ENCODE measurements around the gene MIDN. TPM values are rescaled to one million over a fixed set of nuclear protein-coding genes. Genes with fewer than 3 reads are reported as not detected.

MIDN gene
- total RNA-seq, 1 donor from 2014 or later: 103 TPM

DNA sequence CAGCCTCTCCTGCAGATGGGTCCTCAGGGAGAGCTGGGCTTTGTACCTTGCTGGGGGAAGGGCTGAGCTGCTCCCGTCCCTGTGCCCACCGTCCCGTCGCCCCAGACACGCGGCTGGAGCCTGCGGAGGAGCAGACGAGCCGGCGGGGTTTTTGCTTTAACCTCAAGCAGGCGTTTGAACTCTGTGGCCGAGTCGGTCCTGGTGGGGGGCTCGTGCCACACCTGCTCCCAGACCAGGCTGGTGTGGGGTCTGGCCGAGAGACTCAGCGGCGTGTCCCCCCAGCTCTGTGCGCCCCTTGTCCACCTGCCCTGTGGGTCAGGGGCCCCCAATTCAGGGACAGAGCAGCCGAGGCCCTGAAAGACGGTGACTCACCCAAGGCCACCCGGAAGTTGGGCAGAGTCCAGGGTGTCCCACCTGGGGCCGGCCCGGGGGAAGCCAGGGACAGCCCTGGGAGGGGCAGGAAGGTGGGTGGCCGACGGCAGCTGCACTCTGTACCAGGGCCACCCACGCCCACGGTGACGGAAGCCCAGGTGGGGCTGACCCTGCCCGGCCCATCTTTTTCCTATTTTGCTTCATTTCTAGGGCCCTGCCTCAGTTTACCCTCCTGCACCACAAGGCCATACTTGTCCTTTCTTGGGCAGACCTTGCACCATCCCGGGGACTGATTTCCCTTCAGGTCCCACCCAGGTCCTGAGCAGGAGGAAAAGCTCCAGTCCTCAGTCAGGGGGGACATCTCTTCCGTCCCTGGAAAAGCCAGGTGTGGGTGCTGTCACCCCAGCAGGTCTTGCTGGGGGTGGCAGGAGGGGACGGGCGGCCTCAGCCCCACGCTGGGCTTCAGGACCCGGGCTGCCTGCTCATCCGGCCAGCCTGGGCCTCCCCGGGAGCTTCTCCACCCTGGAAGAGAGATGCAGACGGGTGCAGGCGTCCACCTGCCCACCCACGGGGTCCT is 42.6 kb downstream of the MIDN start:
- no peak overlapping the region for H3K4me3 Mint-ChIP-seq (ENCODE audit: unreplicated experiment)
- H3K27ac Mint-ChIP-seq (ENCODE audit: unreplicated experiment): no peak overlapping the region
- H3K9me3 Mint-ChIP-seq (ENCODE audit: unreplicated experiment): no peaks in the 10 kb centered on the region
- TF ChIP-seq, protein P1, sequence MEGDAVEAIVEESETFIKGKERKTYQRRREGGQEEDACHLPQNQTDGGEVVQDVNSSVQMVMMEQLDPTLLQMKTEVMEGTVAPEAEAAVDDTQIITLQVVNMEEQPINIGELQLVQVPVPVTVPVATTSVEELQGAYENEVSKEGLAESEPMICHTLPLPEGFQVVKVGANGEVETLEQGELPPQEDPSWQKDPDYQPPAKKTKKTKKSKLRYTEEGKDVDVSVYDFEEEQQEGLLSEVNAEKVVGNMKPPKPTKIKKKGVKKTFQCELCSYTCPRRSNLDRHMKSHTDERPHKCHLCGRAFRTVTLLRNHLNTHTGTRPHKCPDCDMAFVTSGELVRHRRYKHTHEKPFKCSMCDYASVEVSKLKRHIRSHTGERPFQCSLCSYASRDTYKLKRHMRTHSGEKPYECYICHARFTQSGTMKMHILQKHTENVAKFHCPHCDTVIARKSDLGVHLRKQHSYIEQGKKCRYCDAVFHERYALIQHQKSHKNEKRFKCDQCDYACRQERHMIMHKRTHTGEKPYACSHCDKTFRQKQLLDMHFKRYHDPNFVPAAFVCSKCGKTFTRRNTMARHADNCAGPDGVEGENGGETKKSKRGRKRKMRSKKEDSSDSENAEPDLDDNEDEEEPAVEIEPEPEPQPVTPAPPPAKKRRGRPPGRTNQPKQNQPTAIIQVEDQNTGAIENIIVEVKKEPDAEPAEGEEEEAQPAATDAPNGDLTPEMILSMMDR (IDR thresholded peaks at IDR 0.05): no peak
- H3K27me3 Mint-ChIP-seq (ENCODE audit: unreplicated experiment): peaks cover 2% of the 10 kb centered on the region
- H3K36me3 Mint-ChIP-seq (ENCODE audit: unreplicated experiment): no peaks in the 10 kb centered on the region
- DNase-seq (ENCODE audit: extremely low spot score, unreplicated experiment): no peak
- peaks cover 4% of the 10 kb centered on the region for H3K4me1 Mint-ChIP-seq (ENCODE audit: unreplicated experiment)

DNA sequence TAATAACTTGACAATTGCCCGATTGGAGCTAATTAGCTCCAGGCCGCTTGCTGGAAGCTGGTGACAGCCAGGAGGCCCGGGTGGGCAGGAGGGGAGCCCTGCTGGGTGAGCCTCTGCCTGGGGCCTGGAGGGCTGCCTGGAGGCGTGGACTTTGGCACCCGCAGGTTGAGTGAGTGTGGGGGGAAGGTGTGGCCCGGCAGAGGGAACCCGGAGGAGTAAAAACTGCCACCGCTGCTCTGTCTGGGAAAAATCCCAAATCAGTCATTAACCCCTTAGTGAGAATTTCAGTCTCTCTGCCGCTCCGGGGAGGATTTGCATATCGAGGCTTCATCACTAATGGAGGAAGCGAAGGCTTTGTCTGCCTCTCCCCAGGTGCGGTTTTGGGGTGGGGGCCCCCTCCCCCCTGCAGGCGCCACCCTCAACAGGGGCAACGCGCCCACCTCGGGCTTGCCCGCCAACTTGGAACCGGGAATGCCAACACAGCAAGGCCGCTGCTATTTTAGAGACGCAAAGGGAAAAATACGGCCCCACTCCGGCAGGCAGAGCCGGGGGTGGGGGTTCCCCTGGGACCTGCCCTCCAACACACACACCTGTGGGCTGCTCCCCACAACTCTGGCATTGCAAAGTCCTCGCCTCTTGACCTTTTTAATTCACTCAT is 43.5 kb downstream of the MIDN start:
- DNase-seq (ENCODE audit: extremely low spot score, unreplicated experiment): no peak
- H3K4me1 Mint-ChIP-seq (ENCODE audit: unreplicated experiment): no peaks in the 10 kb centered on the region
- no peaks in the 10 kb centered on the region for H3K9me3 Mint-ChIP-seq (ENCODE audit: unreplicated experiment)
- TF ChIP-seq, protein P1 (IDR thresholded peaks at IDR 0.05): no peak
- H3K27me3 Mint-ChIP-seq (ENCODE audit: unreplicated experiment): no peaks in the 10 kb centered on the region
- H3K36me3 Mint-ChIP-seq (ENCODE audit: unreplicated experiment): no peaks in the 10 kb centered on the region
- H3K27ac Mint-ChIP-seq (ENCODE audit: unreplicated experiment): no peak overlapping the region
- H3K4me3 Mint-ChIP-seq (ENCODE audit: unreplicated experiment): no peak overlapping the region

DNA sequence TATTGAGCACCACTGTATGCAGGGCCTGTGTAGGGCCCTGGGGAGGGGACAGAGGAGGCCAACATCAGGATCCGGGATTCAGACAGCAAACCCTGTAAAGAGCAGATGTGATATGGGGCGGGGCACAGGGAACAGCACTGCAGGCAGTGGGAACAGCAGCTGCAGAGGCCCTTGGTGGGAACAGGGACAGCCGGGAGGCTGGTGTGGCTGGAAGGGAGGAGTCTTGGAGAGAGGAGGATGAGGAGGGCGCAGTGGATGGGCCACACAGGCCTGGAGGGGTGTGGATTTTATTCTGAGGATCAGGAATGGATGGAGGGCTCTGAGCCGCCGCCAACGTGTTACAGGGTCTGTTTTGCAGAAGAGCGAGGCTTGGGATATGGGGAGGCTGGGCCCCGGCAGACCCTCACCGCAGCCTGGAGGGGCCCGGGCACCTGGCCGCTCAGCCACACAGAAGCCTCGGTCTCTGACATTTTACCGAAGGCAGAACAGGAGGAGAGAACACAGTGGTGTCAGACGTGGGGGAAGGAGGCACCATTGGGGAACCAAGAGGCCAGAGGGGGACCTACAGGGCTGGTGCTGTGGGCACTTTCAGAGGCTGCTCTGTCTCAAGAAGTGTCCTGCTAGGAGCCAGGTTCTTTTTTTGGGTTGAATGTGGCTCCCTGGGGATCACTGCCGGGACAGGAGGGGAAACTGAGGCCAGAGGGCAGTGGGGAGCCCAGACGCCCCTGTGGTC is 44.2 kb downstream of the MIDN start:
- TF ChIP-seq, protein P1 (IDR thresholded peaks at IDR 0.05): no peak
- no peak for DNase-seq (ENCODE audit: extremely low spot score, unreplicated experiment)
- Mint-ChIP-seq H3K4me1 (ENCODE audit: unreplicated experiment) (no peaks in the 10 kb centered on the region), H3K4me3 (ENCODE audit: unreplicated experiment) (no peak overlapping the region), H3K36me3 (ENCODE audit: unreplicated experiment) (no peaks in the 10 kb centered on the region), H3K9me3 (ENCODE audit: unreplicated experiment) (no peaks in the 10 kb centered on the region), H3K27ac (ENCODE audit: unreplicated experiment) (no peak overlapping the region), H3K27me3 (ENCODE audit: unreplicated experiment) (no peaks in the 10 kb centered on the region)

DNA sequence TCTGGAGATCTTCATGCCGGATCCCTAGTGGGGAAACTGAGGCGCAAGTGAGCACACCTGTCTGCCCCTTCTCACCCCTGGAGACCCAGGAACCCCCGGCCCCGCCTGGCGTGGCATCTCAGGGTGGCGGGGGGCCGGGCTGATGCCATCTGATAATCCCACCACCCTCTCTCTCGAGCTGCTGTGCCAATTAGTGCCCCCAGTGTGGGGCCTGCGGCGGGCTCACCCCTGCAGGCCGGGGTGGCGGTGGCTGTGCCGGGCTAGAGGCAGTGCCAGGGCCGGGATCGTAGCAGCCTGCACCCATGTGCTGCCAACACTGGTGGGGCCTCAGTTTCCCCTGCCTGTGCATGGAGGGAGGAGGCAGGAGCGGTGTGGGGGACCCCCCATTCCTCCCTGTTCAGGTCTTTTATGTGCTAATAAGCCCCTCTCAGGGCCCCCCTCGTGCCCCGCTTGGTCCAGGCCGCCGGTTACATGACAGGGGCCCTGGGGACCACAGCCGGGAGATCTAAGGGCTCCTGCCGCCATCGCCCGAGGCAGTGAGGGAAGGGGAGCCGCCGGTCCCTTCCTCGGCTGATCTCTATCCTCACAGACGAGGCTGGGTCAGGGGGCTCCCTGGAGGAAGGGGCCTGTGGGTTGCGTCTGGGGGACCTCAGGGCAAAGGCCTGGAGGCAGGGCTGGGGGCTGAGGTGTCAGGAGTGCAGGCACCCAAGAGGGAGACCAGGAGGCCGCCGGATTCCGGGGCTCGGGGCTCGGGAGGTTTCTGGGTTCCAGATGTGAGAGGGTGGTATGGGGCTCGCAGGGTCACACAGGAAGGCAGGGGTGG is 45.6 kb downstream of the MIDN start:
- Mint-ChIP-seq H3K27me3 (ENCODE audit: unreplicated experiment) (no peaks in the 10 kb centered on the region), H3K27ac (ENCODE audit: unreplicated experiment) (no peak overlapping the region), H3K9me3 (ENCODE audit: unreplicated experiment) (no peaks in the 10 kb centered on the region), H3K4me1 (ENCODE audit: unreplicated experiment) (no peaks in the 10 kb centered on the region), H3K36me3 (ENCODE audit: unreplicated experiment) (no peaks in the 10 kb centered on the region), H3K4me3 (ENCODE audit: unreplicated experiment) (no peak overlapping the region)
- no peak for DNase-seq (ENCODE audit: extremely low spot score, unreplicated experiment)
- TF ChIP-seq, protein P1 (IDR thresholded peaks at IDR 0.05): no peak

Data from osteocyte (in vitro differentiated cells).